CD4-positive, alpha-beta T cell (primary cell): ENCODE measurements around the gene ASIP. TPM values are rescaled to one million over a fixed set of nuclear protein-coding genes. Genes with fewer than 3 reads are reported as not detected.

ENCODE experiments used
- ATAC-seq: fragments of 200-7000 bp; cut with Tn5 transposase; one replicate; pipeline ENCODE4 v1.10.0; 2022; ENCODE audit warnings: mild to moderate bottlenecking; ENCODE audit not compliant: poor library complexity
- CTCF ChIA-PET: fragments of 350-600 bp; sonication (Branson Sonifier 250); formaldehyde crosslinking; loops from one replicate; lab custom pipeline; 2021; ENCODE audit warnings: antibody characterized with exemption, inconsistent platforms; lab: Charles Lee
- POLR2A ChIA-PET: fragments of 350-600 bp; sonication (Branson Sonifier 250); formaldehyde crosslinking; loops from one replicate; lab custom pipeline; 2021; ENCODE audit warnings: antibody characterized with exemption, inconsistent platforms; lab: Charles Lee
- DNase-seq, 14 experiments: peaks; one replicate each; pipeline ENCODE4 v3.0.0-alpha.2; 2013 to 2020; ENCODE audit warnings: mixed read lengths in 2 of 14
- H3K27ac ChIP-seq, 2 donors: one replicate each; pipeline versions ENCODE4 v1.5.1 to v1.7.0; 2013; ENCODE audit warnings: low read length in 2 of 2, low read depth in 1 of 2, mild to moderate bottlenecking in 1 of 2
- H3K27me3 ChIP-seq, 2 experiments: 1 replicate in 1 of 2; 2 replicates in 1 of 2; pipeline versions ENCODE4 v1.6.1 to v1.7.0; 2013; ENCODE audit warnings: low read length in 2 of 2, control low read depth in 1 of 2, mild to moderate bottlenecking in 1 of 2, moderate library complexity in 1 of 2; ENCODE audit not compliant: insufficient read depth in 2 of 2, control insufficient read depth in 1 of 2
- H3K36me3 ChIP-seq: one replicate; pipeline ENCODE4 v1.6.1; 2013; ENCODE audit warnings: low read length, control low read depth; ENCODE audit not compliant: insufficient read depth
- H3K4me1 ChIP-seq: one replicate; pipeline ENCODE4 v1.6.1; 2013; ENCODE audit warnings: low read length, control low read depth; ENCODE audit not compliant: insufficient read depth
- H3K4me3 ChIP-seq: one replicate; pipeline ENCODE4 v1.5.1; 2013; ENCODE audit warnings: mild to moderate bottlenecking, low read length, moderate library complexity
- H3K9me3 ChIP-seq, 2 experiments: 1 replicate in 1 of 2; 2 replicates in 1 of 2; pipeline versions ENCODE4 v1.6.1 to v1.7.0; 2013; ENCODE audit warnings: low read length in 2 of 2, mild to moderate bottlenecking in 2 of 2, control low read depth in 1 of 2, moderate library complexity in 1 of 2; ENCODE audit not compliant: control insufficient read depth in 1 of 2, insufficient read depth in 1 of 2
- H3K27ac Mint-ChIP-seq: one replicate; pipeline ENCODE4 v1.8.0; 2020; ENCODE audit warnings: mixed read lengths
- H3K27me3 Mint-ChIP-seq: one replicate; pipeline ENCODE4 v1.8.0; 2021; ENCODE audit warnings: mixed read lengths
- H3K36me3 Mint-ChIP-seq: one replicate; pipeline ENCODE4 v1.8.0; 2021; ENCODE audit warnings: low read depth, mixed read lengths
- H3K4me1 Mint-ChIP-seq: one replicate; pipeline ENCODE4 v1.8.0; 2021; ENCODE audit warnings: low read depth, mixed read lengths
- H3K4me3 Mint-ChIP-seq: one replicate; pipeline ENCODE4 v1.8.0; 2020; ENCODE audit warnings: mild to moderate bottlenecking, mixed read lengths
- H3K9me3 Mint-ChIP-seq: one replicate; pipeline ENCODE4 v1.8.0; 2020; ENCODE audit warnings: mixed read lengths
- CTCF ChIP-seq: fragments of 200-600 bp; IDR thresholded peaks from one replicate; pipeline ENCODE4 v1.8.0; 2022; ENCODE audit warnings: antibody characterized with exemption, mild to moderate bottlenecking
- intact Hi-C, 2 experiments: fragments of 100-400 bp; cut with DNase I in 1 of 2; cut with micrococcal nuclease in 1 of 2; formaldehyde crosslinking; loops; one replicate each; pipeline versions ENCODE4 v1.15.1 to v1.9.0; 2023 to 2025; cut with DNase I, micrococcal nuclease
- total RNA-seq, 174 experiments: library from RNA in 2 of 174; stranded (reverse) in 2 of 174; gene quantifications; one replicate each; pipeline ENCODE4 v1.2.3 and lab custom pipeline; 2021 to 2026

ASIP gene
- total RNA-seq, 2 experiments from 2014 or later: not detected

- intact Hi-C loops: no loop called here
- H3K9me3 Mint-ChIP-seq: no peaks in the 10 kb centered on the region
- CTCF ChIA-PET: no interaction called here
- POLR2A ChIA-PET: no interaction called here
- ATAC-seq (no peak), DNase-seq (no peak)
- Histone ChIP-seq H3K27ac (no peak overlapping the region), H3K9me3 (no peaks in the 10 kb centered on the region), H3K36me3 (peaks cover 31% of the 10 kb centered on the region), H3K4me1 (no peaks in the 10 kb centered on the region), H3K4me3 (no peak overlapping the region), H3K27me3 (no peaks in the 10 kb centered on the region)
- no peaks in the 10 kb centered on the region for H3K27me3 Mint-ChIP-seq
- no peak overlapping the region for H3K27ac Mint-ChIP-seq
- no peak for TF ChIP-seq CTCF
- no peaks in the 10 kb centered on the region for H3K4me1 Mint-ChIP-seq
- peaks cover 48% of the 10 kb centered on the region for H3K36me3 Mint-ChIP-seq
- no peak overlapping the region for H3K4me3 Mint-ChIP-seq
Observed at GRCh38 chr20:34293119-34293518, 51.9 kb downstream of the ASIP start.

GRCh38 chr20:34293589-34293988 lies 52.4 kb downstream of the ASIP start:
- Mint-ChIP-seq H3K4me1 (no peaks in the 10 kb centered on the region), H3K4me3 (no peak overlapping the region), H3K9me3 (no peaks in the 10 kb centered on the region), H3K27ac (no peak overlapping the region), H3K27me3 (no peaks in the 10 kb centered on the region), H3K36me3 (peaks cover 43% of the 10 kb centered on the region)
- intact Hi-C loops: no loop called here
- no peak for ATAC-seq
- POLR2A ChIA-PET: no interaction called here
- Histone ChIP-seq H3K27me3 (no peaks in the 10 kb centered on the region), H3K4me3 (no peak overlapping the region), H3K9me3 (no peaks in the 10 kb centered on the region), H3K4me1 (no peaks in the 10 kb centered on the region), H3K36me3 (peaks cover 31% of the 10 kb centered on the region), H3K27ac (no peak overlapping the region)
- no peak for DNase-seq
- CTCF ChIA-PET: no interaction called here
- no peak for TF ChIP-seq CTCF

GRCh38 chr20:34294563-34294962 lies 53.3 kb downstream of the ASIP start:
- DNase-seq (no peak), ATAC-seq (no peak)
- no peaks in the 10 kb centered on the region for H3K4me1 ChIP-seq
- H3K9me3 ChIP-seq: no peaks in the 10 kb centered on the region
- no peak overlapping the region for H3K27ac ChIP-seq
- no peak overlapping the region for H3K4me3 ChIP-seq
- Mint-ChIP-seq H3K36me3 (peaks cover 39% of the 10 kb centered on the region), H3K9me3 (no peaks in the 10 kb centered on the region), H3K4me3 (no peak overlapping the region), H3K4me1 (no peaks in the 10 kb centered on the region), H3K27ac (no peak overlapping the region), H3K27me3 (no peaks in the 10 kb centered on the region)
- CTCF ChIA-PET: no interaction called here
- H3K36me3 ChIP-seq: peaks cover 31% of the 10 kb centered on the region
- intact Hi-C loops: no loop called here
- TF ChIP-seq CTCF: no peak
- no peaks in the 10 kb centered on the region for H3K27me3 ChIP-seq
- POLR2A ChIA-PET: no interaction called here
